Endodermal cell (in vitro differentiated cells): Measurements from ENCODE around the gene MARF1. TPM values are rescaled to one million over a fixed set of nuclear protein-coding genes. Genes with fewer than 3 reads are reported as not detected.
"Not testable (repeated sequence)": the region's sequence is repeated elsewhere in the genome, so short reads cannot be mapped to it uniquely, and the experiment has no call there.

Experiments
- DNase-seq: peaks from one replicate; pipeline ENCODE4 v3.0.0-alpha.2; 2017
- H3K27ac ChIP-seq: 2 replicates; pipeline ENCODE4 v1.5.1; 2013; ENCODE audit warnings: mild to moderate bottlenecking, low read depth, low read length, moderate library complexity
- H3K27me3 ChIP-seq: 2 replicates; pipeline ENCODE4 v1.6.1; 2013; ENCODE audit warnings: mild to moderate bottlenecking, low read length, moderate library complexity; ENCODE audit not compliant: insufficient read depth, control insufficient read depth, poor library complexity, severe bottlenecking
- H3K36me3 ChIP-seq: 2 replicates; pipeline ENCODE4 v1.7.0; 2013; ENCODE audit warnings: mild to moderate bottlenecking, low read length, moderate library complexity; ENCODE audit not compliant: control insufficient read depth, insufficient read depth
- H3K4me1 ChIP-seq: one replicate; pipeline ENCODE4 v1.7.0; 2013; ENCODE audit warnings: low read length; ENCODE audit not compliant: control insufficient read depth, insufficient read depth
- H3K4me3 ChIP-seq: 2 replicates; pipeline ENCODE4 v1.5.1; 2013; ENCODE audit warnings: mild to moderate bottlenecking, low read length, moderate library complexity
- H3K9ac ChIP-seq: 2 replicates; pipeline ENCODE4 v1.6.1; 2013; ENCODE audit warnings: mild to moderate bottlenecking, low read length, moderate library complexity; ENCODE audit not compliant: poor library complexity, severe bottlenecking; ENCODE audit errors: extremely low read depth
- H3K9me3 ChIP-seq: 2 replicates; pipeline ENCODE4 v1.6.1; 2013; ENCODE audit warnings: mild to moderate bottlenecking, low read length, moderate library complexity; ENCODE audit not compliant: control insufficient read depth
- H3K27ac Mint-ChIP-seq: 2 replicates; pipeline ENCODE4 v1.8.0; 2020; ENCODE audit warnings: mixed read lengths
- H3K27me3 Mint-ChIP-seq: 2 replicates; pipeline ENCODE4 v1.8.0; 2021; ENCODE audit warnings: mild to moderate bottlenecking, mixed read lengths; ENCODE audit not compliant: insufficient read depth
- H3K36me3 Mint-ChIP-seq: 2 replicates; pipeline ENCODE4 v1.8.0; 2020; ENCODE audit warnings: low read depth, mixed read lengths
- H3K4me1 Mint-ChIP-seq: 2 replicates; pipeline ENCODE4 v1.8.0; 2020; ENCODE audit warnings: mixed read lengths
- H3K4me3 Mint-ChIP-seq: 2 replicates; pipeline ENCODE4 v1.8.0; 2020; ENCODE audit warnings: mild to moderate bottlenecking, moderate library complexity, mixed read lengths
- H3K9me3 Mint-ChIP-seq: 2 replicates; pipeline ENCODE4 v1.8.0; 2020; ENCODE audit warnings: mild to moderate bottlenecking, mixed read lengths
- WGBS, 2 experiments: methylation state at CpG; one replicate each; pipeline versions ENCODE4 v1.1.5 to v1.1.7; 2013; ENCODE audit warnings: missing lambda C conversion rate in 2 of 2, mixed read lengths in 1 of 2; ENCODE audit not compliant: insufficient coverage in 1 of 2, insufficient read length in 1 of 2; 5-methylcytosine and 5-hydroxymethylcytosine counted together
- total RNA-seq, 2 donors: library from RNA; stranded (reverse); fragmentation: NEBNext Ultra II Directional in 1 of 2; extraction: Animal tissue kit (Norgen Biotek cat#: 25700) in 1 of 2; gene quantifications; 2 replicates in 1 of 2; 3 replicates in 1 of 2; pipeline ENCODE4 v1.2.1, GENCODE V29; 2021
- TF ChIP-seq, protein P1 (sequence below): fragments of 200-600 bp; sonication (generic); conservative IDR thresholded peaks from 2 replicates; pipeline ENCODE4 v1.5.0; 2021; ENCODE audit warnings: antibody characterized with exemption, mild to moderate bottlenecking

Gene MARF1
- total RNA-seq, 2 donors from 2014 or later = 39.3 to 39.6 TPM

DNA sequence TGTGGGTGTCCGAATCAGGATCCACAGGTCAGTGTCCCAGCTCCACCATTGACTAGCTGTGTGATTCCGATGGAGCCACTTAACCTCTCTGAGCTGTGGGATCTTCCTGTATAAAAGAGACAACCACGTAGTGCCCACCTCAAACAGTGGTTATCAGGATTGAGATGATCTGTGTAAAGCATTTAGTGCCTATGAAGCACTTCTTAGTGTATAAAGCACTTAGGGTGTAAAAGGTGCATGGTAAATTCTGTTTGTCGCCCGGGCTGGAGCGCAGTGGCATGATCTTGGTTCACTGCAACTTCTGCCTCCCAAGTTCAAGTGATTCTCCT is 95.2 kb downstream of the MARF1 start:
- H3K27ac Mint-ChIP-seq = no peak overlapping the region

GRCh38 chr16:15547072-15547767 is 95.7 kb downstream of the MARF1 start:
- DNase-seq, H3K4me1 ChIP-seq, H3K27ac ChIP-seq, H3K27me3 ChIP-seq, H3K27me3 Mint-ChIP-seq, H3K4me3 ChIP-seq, H3K9ac ChIP-seq, H3K36me3 ChIP-seq, H3K4me3 Mint-ChIP-seq: not testable (repeated sequence)
- peaks cover 19% of the 10 kb centered on the region for H3K4me1 Mint-ChIP-seq
- H3K9me3 Mint-ChIP-seq = peaks cover 35% of the 10 kb centered on the region
- H3K9me3 ChIP-seq = peaks cover 32% of the 10 kb centered on the region
- H3K27ac Mint-ChIP-seq = peak overlapping the region; percentile 89
- H3K36me3 Mint-ChIP-seq = peaks cover 17% of the 10 kb centered on the region
- WGBS, 2 experiments = 92 to 96% methylated on average over 13 of the region's 13 CpGs

More for the DNA sequence above, 95.2 kb downstream of the MARF1 start:
- no peaks in the 10 kb centered on the region for H3K27me3 ChIP-seq
- H3K9me3 Mint-ChIP-seq = peaks cover 30% of the 10 kb centered on the region
- no peak overlapping the region for H3K4me3 Mint-ChIP-seq
- no peaks in the 10 kb centered on the region for H3K27me3 Mint-ChIP-seq
- H3K4me1 Mint-ChIP-seq = peaks cover 19% of the 10 kb centered on the region
- WGBS, 2 experiments = 94% methylated on average over 6 of the region's 6 CpGs
- peaks cover 27% of the 10 kb centered on the region for H3K9me3 ChIP-seq
- peaks cover 3% of the 10 kb centered on the region for H3K4me1 ChIP-seq
- no peak overlapping the region for H3K27ac ChIP-seq
- TF ChIP-seq, protein P1, sequence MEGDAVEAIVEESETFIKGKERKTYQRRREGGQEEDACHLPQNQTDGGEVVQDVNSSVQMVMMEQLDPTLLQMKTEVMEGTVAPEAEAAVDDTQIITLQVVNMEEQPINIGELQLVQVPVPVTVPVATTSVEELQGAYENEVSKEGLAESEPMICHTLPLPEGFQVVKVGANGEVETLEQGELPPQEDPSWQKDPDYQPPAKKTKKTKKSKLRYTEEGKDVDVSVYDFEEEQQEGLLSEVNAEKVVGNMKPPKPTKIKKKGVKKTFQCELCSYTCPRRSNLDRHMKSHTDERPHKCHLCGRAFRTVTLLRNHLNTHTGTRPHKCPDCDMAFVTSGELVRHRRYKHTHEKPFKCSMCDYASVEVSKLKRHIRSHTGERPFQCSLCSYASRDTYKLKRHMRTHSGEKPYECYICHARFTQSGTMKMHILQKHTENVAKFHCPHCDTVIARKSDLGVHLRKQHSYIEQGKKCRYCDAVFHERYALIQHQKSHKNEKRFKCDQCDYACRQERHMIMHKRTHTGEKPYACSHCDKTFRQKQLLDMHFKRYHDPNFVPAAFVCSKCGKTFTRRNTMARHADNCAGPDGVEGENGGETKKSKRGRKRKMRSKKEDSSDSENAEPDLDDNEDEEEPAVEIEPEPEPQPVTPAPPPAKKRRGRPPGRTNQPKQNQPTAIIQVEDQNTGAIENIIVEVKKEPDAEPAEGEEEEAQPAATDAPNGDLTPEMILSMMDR = no peak
- H3K36me3 Mint-ChIP-seq = peaks cover 14% of the 10 kb centered on the region
- no peak overlapping the region for H3K4me3 ChIP-seq
- H3K36me3 ChIP-seq = no peaks in the 10 kb centered on the region
- H3K9ac ChIP-seq = no peak overlapping the region
- no peak for DNase-seq

GRCh38 chr16:15545544-15545943 is 97.4 kb downstream of the MARF1 start:
- Histone ChIP-seq H3K9me3 (peaks cover 35% of the 10 kb centered on the region), H3K27me3 (no peaks in the 10 kb centered on the region), H3K9ac (no peak overlapping the region), H3K4me1 (peaks cover 3% of the 10 kb centered on the region), H3K36me3 (no peaks in the 10 kb centered on the region), H3K4me3 (peak overlapping the region; percentile 45), H3K27ac (no peak overlapping the region)
- H3K4me1 Mint-ChIP-seq = peaks cover 16% of the 10 kb centered on the region
- no peak for DNase-seq
- no peak overlapping the region for H3K4me3 Mint-ChIP-seq
- TF ChIP-seq, protein P1 = no peak
- H3K27me3 Mint-ChIP-seq = no peaks in the 10 kb centered on the region
- 85 to 100% methylated on average over 1 to 2 of the region's 2 CpGs for WGBS, 2 experiments
- H3K9me3 Mint-ChIP-seq = peaks cover 37% of the 10 kb centered on the region
- no peak overlapping the region for H3K27ac Mint-ChIP-seq
- peaks cover 19% of the 10 kb centered on the region for H3K36me3 Mint-ChIP-seq

- Mint-ChIP-seq H3K4me1 (peaks cover 14% of the 10 kb centered on the region), H3K9me3 (peaks cover 36% of the 10 kb centered on the region), H3K4me3 (no peak overlapping the region), H3K27me3 (no peaks in the 10 kb centered on the region), H3K36me3 (peaks cover 19% of the 10 kb centered on the region), H3K27ac (no peak overlapping the region)
- no peak for DNase-seq
- Histone ChIP-seq H3K9ac (no peak overlapping the region), H3K27me3 (no peaks in the 10 kb centered on the region), H3K9me3 (peaks cover 35% of the 10 kb centered on the region), H3K4me3 (no peak overlapping the region), H3K4me1 (peaks cover 3% of the 10 kb centered on the region), H3K27ac (no peak overlapping the region), H3K36me3 (no peaks in the 10 kb centered on the region)
- TF ChIP-seq, protein P1 = no peak
- 86 to 94% methylated on average over 3 to 5 of the region's 5 CpGs for WGBS, 2 experiments
Observed at GRCh38 chr16:15544405-15544804, 98.5 kb downstream of the MARF1 start.
